Spleen (tissue), 7 donors: ENCODE data around the gene MYOC.
A peak's percentile ranks its signal among the peaks of the same experiment; 100 is the strongest.

Source experiments
- CTCF ChIP-seq, 11 experiments: fragments of 200-600 bp in 7 of 11; fragments of 450-650 bp in 4 of 11; sonication (generic) in 4 of 11; IDR thresholded peaks in 8 of 11; conservative IDR thresholded peaks in 3 of 11; 1 replicate in 7 of 11; 2 replicates in 4 of 11; pipeline versions ENCODE4 v1.4.0 to v1.8.0; 2016 to 2021; ENCODE audit warnings: antibody characterized with exemption in 11 of 11, inconsistent platforms in 4 of 11, mild to moderate bottlenecking in 1 of 11
- POLR2A ChIP-seq, 3 donors: fragments of 450-650 bp; IDR thresholded peaks; one replicate each; pipeline ENCODE4 v1.5.1; 2017; ENCODE audit warnings: antibody characterized with exemption in 3 of 3, mild to moderate bottlenecking in 1 of 3
- POLR2AphosphoS5 ChIP-seq, 3 donors: sonication (generic); formaldehyde crosslinking; IDR thresholded peaks; one replicate each; pipeline ENCODE4 v1.5.1; 2017; ENCODE audit warnings: antibody characterized with exemption in 3 of 3
- donor health status: DM: no; HTN: no; CAD: no; lungs with moderate emphysema.
- donor health status: DM: no; HTN: no; CAD: no.
- donor health status: DM: no; HTN: no; CAD: no.

- TF ChIP-seq CTCF (IDR thresholded peaks at IDR 0.05 in 8 of 11, conservative IDR thresholded peaks at IDR 0.05 in 3 of 11) (peak in 9 of 11 experiments; percentile 44 to 76 (median 63)), POLR2A (IDR thresholded peaks at IDR 0.05) (no peak), POLR2AphosphoS5 (IDR thresholded peaks at IDR 0.05) (peak in 1 of 3 donors; percentile 14)
Observed at GRCh38 chr1:171644805-171645483, 7.5 kb downstream of the MYOC start.
